ENCODE data around the gene SPATA46. TPM values are rescaled to one million over a fixed set of nuclear protein-coding genes. Genes with fewer than 3 reads are reported as not detected.

SPATA46 gene
- total RNA-seq, 2 donors from 2014 or later, result not detected

- no peak for ATAC-seq (replicated peaks in 1 of 2)
- H3K36me3 Mint-ChIP-seq (ENCODE audit: insufficient read depth in 2 of 2), result no peaks in the 10 kb centered on the region
Observed at GRCh38 chr1:162388083-162388594, 11.5 kb upstream of the SPATA46 start.

GRCh38 chr1:162387226-162388082 is 10.8 kb upstream of the SPATA46 start:
- no peak overlapping the region for H3K27ac Mint-ChIP-seq
- ATAC-seq (replicated peaks in 1 of 2), result no peak
- no peaks in the 10 kb centered on the region for H3K9me3 Mint-ChIP-seq
- H3K36me3 Mint-ChIP-seq (ENCODE audit: insufficient read depth in 2 of 2), result no peaks in the 10 kb centered on the region
- no peaks in the 10 kb centered on the region for H3K4me1 Mint-ChIP-seq (ENCODE audit: low read depth)
- DNase-seq, result no peak
- peaks cover 15% of the 10 kb centered on the region for H3K27me3 Mint-ChIP-seq (ENCODE audit: low read depth)
- H3K4me3 Mint-ChIP-seq, result no peak overlapping the region

More at GRCh38 chr1:162388083-162388594, 11.5 kb upstream of the SPATA46 start:
- Mint-ChIP-seq H3K27me3 (ENCODE audit: low read depth) (peaks cover 15% of the 10 kb centered on the region), H3K9me3 (no peaks in the 10 kb centered on the region), H3K4me1 (ENCODE audit: low read depth) (no peaks in the 10 kb centered on the region), H3K27ac (no peak overlapping the region), H3K4me3 (no peak overlapping the region)
- DNase-seq, result no peak

- no peaks in the 10 kb centered on the region for H3K9me3 Mint-ChIP-seq
- no peak overlapping the region for H3K4me3 Mint-ChIP-seq
- no peak for ATAC-seq (replicated peaks in 1 of 2)
- peaks cover 15% of the 10 kb centered on the region for H3K27me3 Mint-ChIP-seq (ENCODE audit: low read depth)
- no peak overlapping the region for H3K27ac Mint-ChIP-seq
- no peak for DNase-seq
- no peaks in the 10 kb centered on the region for H3K4me1 Mint-ChIP-seq (ENCODE audit: low read depth)
- no peaks in the 10 kb centered on the region for H3K36me3 Mint-ChIP-seq (ENCODE audit: insufficient read depth in 2 of 2)
Observed at GRCh38 chr1:162386292-162387225, 9.9 kb upstream of the SPATA46 start.

GRCh38 chr1:162385702-162386101 is 9.0 kb upstream of the SPATA46 start:
- no peaks in the 10 kb centered on the region for H3K36me3 Mint-ChIP-seq (ENCODE audit: insufficient read depth in 2 of 2)
- H3K27me3 Mint-ChIP-seq (ENCODE audit: low read depth), result peaks cover 15% of the 10 kb centered on the region
- H3K4me1 Mint-ChIP-seq (ENCODE audit: low read depth), result no peaks in the 10 kb centered on the region
- no peak overlapping the region for H3K4me3 Mint-ChIP-seq
- no peak for DNase-seq
- H3K27ac Mint-ChIP-seq, result no peak overlapping the region
- no peak for ATAC-seq (replicated peaks in 1 of 2)
- no peaks in the 10 kb centered on the region for H3K9me3 Mint-ChIP-seq

GRCh38 chr1:162385280-162385623 is 8.6 kb upstream of the SPATA46 start:
- no peaks in the 10 kb centered on the region for H3K4me1 Mint-ChIP-seq (ENCODE audit: low read depth)
- H3K27ac Mint-ChIP-seq, result no peak overlapping the region
- no peak for DNase-seq
- no peak for ATAC-seq (replicated peaks in 1 of 2)
- no peaks in the 10 kb centered on the region for H3K36me3 Mint-ChIP-seq (ENCODE audit: insufficient read depth in 2 of 2)
- H3K27me3 Mint-ChIP-seq (ENCODE audit: low read depth), result peaks cover 10% of the 10 kb centered on the region
- H3K4me3 Mint-ChIP-seq, result no peak overlapping the region
- no peaks in the 10 kb centered on the region for H3K9me3 Mint-ChIP-seq

GRCh38 chr1:162384601-162385279 is 8.1 kb upstream of the SPATA46 start:
- H3K36me3 Mint-ChIP-seq (ENCODE audit: insufficient read depth in 2 of 2), result no peaks in the 10 kb centered on the region
- no peak overlapping the region for H3K27ac Mint-ChIP-seq
- H3K4me3 Mint-ChIP-seq, result no peak overlapping the region

GRCh38 chr1:162384116-162384515 is 7.5 kb upstream of the SPATA46 start:
- peaks cover 3% of the 10 kb centered on the region for H3K27me3 Mint-ChIP-seq (ENCODE audit: low read depth)
- DNase-seq (no peak), ATAC-seq (replicated peaks in 1 of 2) (no peak)
- no peaks in the 10 kb centered on the region for H3K4me1 Mint-ChIP-seq (ENCODE audit: low read depth)
- H3K4me3 Mint-ChIP-seq, result no peak overlapping the region
- H3K9me3 Mint-ChIP-seq, result no peaks in the 10 kb centered on the region
- H3K36me3 Mint-ChIP-seq (ENCODE audit: insufficient read depth in 2 of 2), result no peaks in the 10 kb centered on the region
- no peak overlapping the region for H3K27ac Mint-ChIP-seq

More at GRCh38 chr1:162384601-162385279, 8.1 kb upstream of the SPATA46 start:
- ATAC-seq (replicated peaks in 1 of 2) (no peak), DNase-seq (no peak)
- Mint-ChIP-seq H3K4me1 (ENCODE audit: low read depth) (no peaks in the 10 kb centered on the region), H3K27me3 (ENCODE audit: low read depth) (peaks cover 9% of the 10 kb centered on the region), H3K9me3 (no peaks in the 10 kb centered on the region)

GRCh38 chr1:162383516-162383915 is 6.9 kb upstream of the SPATA46 start:
- ATAC-seq (replicated peaks in 1 of 2), result no peak
- no peaks in the 10 kb centered on the region for H3K27me3 Mint-ChIP-seq (ENCODE audit: low read depth)
- no peaks in the 10 kb centered on the region for H3K9me3 Mint-ChIP-seq
- DNase-seq, result no peak
- H3K27ac Mint-ChIP-seq, result no peak overlapping the region
- H3K4me1 Mint-ChIP-seq (ENCODE audit: low read depth), result no peaks in the 10 kb centered on the region
- H3K4me3 Mint-ChIP-seq, result no peak overlapping the region
- H3K36me3 Mint-ChIP-seq (ENCODE audit: insufficient read depth in 2 of 2), result no peaks in the 10 kb centered on the region

- Mint-ChIP-seq H3K27ac (no peak overlapping the region), H3K27me3 (ENCODE audit: low read depth) (no peaks in the 10 kb centered on the region), H3K9me3 (no peaks in the 10 kb centered on the region), H3K4me1 (ENCODE audit: low read depth) (no peaks in the 10 kb centered on the region), H3K4me3 (no peak overlapping the region), H3K36me3 (ENCODE audit: insufficient read depth in 2 of 2) (no peaks in the 10 kb centered on the region)
- DNase-seq (no peak), ATAC-seq (replicated peaks in 1 of 2) (no peak)
Observed at GRCh38 chr1:162383091-162383490, 6.4 kb upstream of the SPATA46 start.

GRCh38 chr1:162381941-162382750 is 5.5 kb upstream of the SPATA46 start:
- no peak overlapping the region for H3K4me3 Mint-ChIP-seq
- ATAC-seq (replicated peaks in 1 of 2) (no peak), DNase-seq (no peak)
- H3K36me3 Mint-ChIP-seq (ENCODE audit: insufficient read depth in 2 of 2), result no peaks in the 10 kb centered on the region
- H3K4me1 Mint-ChIP-seq (ENCODE audit: low read depth), result no peaks in the 10 kb centered on the region
- no peaks in the 10 kb centered on the region for H3K27me3 Mint-ChIP-seq (ENCODE audit: low read depth)
- H3K9me3 Mint-ChIP-seq, result no peaks in the 10 kb centered on the region
- no peak overlapping the region for H3K27ac Mint-ChIP-seq

- no peak for DNase-seq
- no peak for ATAC-seq (replicated peaks in 1 of 2)
- no peaks in the 10 kb centered on the region for H3K4me1 Mint-ChIP-seq (ENCODE audit: low read depth)
- H3K27me3 Mint-ChIP-seq (ENCODE audit: low read depth), result no peaks in the 10 kb centered on the region
- H3K4me3 Mint-ChIP-seq, result no peak within 1 kb of the TSS
- no peak within 1 kb of the TSS for H3K27ac Mint-ChIP-seq
- no peaks in the 10 kb centered on the region for H3K36me3 Mint-ChIP-seq (ENCODE audit: insufficient read depth in 2 of 2)
- no peaks in the 10 kb centered on the region for H3K9me3 Mint-ChIP-seq
Observed at GRCh38 chr1:162381383-162381782, 4.7 kb upstream of the SPATA46 start, which contains the start of gene C1orf226. TSS of gene C1orf226 (plus strand) at chr1:162381728. CDS start at chr1:162381902, 174 bp downstream.
